HL-60 (cell line): ENCODE measurements around the gene DNAH14.

Experiments used
- DNase-seq, 2 experiments: peaks; one replicate each; pipeline ENCODE4 v3.0.0-alpha.2; 2010 to 2020; ENCODE audit warnings: low read depth in 1 of 2, low spot score in 1 of 2
- H3K27ac ChIP-seq: fragments of 250-450 bp; sonication (Bioruptor Pico); replicated peaks from 2 replicates; pipeline ENCODE4 v1.5.1; 2020; ENCODE audit warnings: mild to moderate bottlenecking, moderate library complexity
- H3K27me3 ChIP-seq: fragments of 250-450 bp; sonication (Bioruptor Pico); 2 replicates; pipeline ENCODE4 v1.5.1; 2021; ENCODE audit warnings: mild to moderate bottlenecking, moderate library complexity; ENCODE audit not compliant: insufficient read depth, poor library complexity, severe bottlenecking
- H3K4me3 ChIP-seq: replicated peaks from 2 replicates; pipeline ENCODE4 v1.5.1; 2011; ENCODE audit warnings: mild to moderate bottlenecking, control low read depth, low read length; ENCODE audit not compliant: insufficient read depth
- GABPA ChIP-seq: IDR thresholded peaks from 2 replicates; pipeline ENCODE4 v1.6.1; 2012; ENCODE audit warnings: low read depth
- POLR2AphosphoS5 ChIP-seq: IDR thresholded peaks from 2 replicates; pipeline ENCODE4 v1.6.1; 2012; ENCODE audit warnings: low read depth
- REST ChIP-seq: IDR thresholded peaks from 2 replicates; pipeline ENCODE4 v1.6.1; 2012; ENCODE audit warnings: low read depth; ENCODE audit not compliant: insufficient replicate concordance
- SPI1 ChIP-seq: IDR thresholded peaks from 2 replicates; pipeline ENCODE4 v1.6.1; 2012; ENCODE audit warnings: low read depth, mild to moderate bottlenecking, borderline replicate concordance
- TF ChIP-seq, protein P1 (sequence below): IDR thresholded peaks from one replicate; pipeline ENCODE4 v1.5.1; 2011; ENCODE audit warnings: low read length, control low read depth, inconsistent platforms; ENCODE audit not compliant: insufficient read depth

Gene DNAH14

DNA sequence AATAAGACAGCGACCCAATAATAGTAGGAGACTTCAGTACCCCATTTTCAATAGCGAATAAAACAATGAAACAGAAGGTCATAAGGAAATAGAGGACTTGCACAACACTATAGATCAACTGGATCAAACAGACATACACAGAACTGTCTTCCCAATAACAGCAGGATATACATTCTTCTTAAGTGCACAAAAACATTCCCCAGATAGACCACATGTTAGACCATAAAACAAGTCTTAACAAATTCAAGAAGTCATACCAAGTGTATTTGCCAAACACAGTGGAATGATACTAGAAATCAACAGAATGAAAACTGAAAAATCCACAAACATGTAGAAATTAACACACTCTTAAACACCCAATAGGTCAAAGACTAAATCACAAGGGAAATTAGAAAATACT lies 420.4 kb downstream of the DNAH14 start:
- TF ChIP-seq, protein P1, sequence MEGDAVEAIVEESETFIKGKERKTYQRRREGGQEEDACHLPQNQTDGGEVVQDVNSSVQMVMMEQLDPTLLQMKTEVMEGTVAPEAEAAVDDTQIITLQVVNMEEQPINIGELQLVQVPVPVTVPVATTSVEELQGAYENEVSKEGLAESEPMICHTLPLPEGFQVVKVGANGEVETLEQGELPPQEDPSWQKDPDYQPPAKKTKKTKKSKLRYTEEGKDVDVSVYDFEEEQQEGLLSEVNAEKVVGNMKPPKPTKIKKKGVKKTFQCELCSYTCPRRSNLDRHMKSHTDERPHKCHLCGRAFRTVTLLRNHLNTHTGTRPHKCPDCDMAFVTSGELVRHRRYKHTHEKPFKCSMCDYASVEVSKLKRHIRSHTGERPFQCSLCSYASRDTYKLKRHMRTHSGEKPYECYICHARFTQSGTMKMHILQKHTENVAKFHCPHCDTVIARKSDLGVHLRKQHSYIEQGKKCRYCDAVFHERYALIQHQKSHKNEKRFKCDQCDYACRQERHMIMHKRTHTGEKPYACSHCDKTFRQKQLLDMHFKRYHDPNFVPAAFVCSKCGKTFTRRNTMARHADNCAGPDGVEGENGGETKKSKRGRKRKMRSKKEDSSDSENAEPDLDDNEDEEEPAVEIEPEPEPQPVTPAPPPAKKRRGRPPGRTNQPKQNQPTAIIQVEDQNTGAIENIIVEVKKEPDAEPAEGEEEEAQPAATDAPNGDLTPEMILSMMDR, result no peak
- TF ChIP-seq SPI1 (no peak), GABPA (no peak), REST (no peak), POLR2AphosphoS5 (no peak)
- Histone ChIP-seq H3K4me3 (no peak overlapping the region), H3K27me3 (no peaks in the 10 kb centered on the region), H3K27ac (no peak overlapping the region)
- no peak for DNase-seq

DNA sequence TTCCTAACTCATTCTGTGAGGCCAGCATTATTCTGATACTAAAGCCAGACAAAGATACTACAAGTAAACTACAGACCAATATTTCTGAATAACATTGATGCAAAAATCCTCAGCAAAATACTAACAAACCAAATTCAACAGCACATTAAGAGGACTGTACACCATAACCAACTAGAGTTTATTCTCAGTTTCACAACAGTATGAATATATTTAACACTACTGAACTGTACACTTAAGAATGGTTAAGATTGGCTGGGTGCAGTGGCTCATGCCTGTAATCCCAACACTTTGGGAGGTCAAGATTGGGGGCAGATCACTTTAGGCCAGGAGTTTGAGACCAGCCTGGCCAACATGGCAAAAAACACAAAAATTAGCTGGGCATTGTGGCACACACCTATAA lies 421.4 kb downstream of the DNAH14 start:
- Histone ChIP-seq H3K4me3 (no peak overlapping the region), H3K27me3 (no peaks in the 10 kb centered on the region), H3K27ac (no peak overlapping the region)
- no peak for DNase-seq
- no peak for TF ChIP-seq REST
- no peak for TF ChIP-seq SPI1
- TF ChIP-seq GABPA, result no peak
- no peak for TF ChIP-seq POLR2AphosphoS5
- TF ChIP-seq, protein P1, result no peak

DNA sequence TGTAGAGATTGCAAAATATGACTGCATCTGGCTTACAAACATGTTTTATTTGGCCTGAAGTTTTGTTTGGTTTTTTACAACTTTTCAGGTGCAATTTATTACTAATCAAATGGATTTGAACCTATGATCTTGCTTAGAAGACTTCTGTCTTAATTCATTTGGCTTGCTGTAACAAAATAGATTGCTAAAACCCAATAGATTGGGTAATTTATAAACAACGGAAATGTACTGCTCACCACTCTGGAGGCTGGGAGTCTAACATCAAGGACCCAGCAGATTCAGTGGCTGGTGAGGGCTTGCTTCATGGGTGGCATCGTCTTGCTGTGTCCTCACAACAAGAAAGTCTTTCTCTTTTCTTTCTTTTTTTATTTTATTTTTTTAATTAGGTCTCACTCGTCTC lies 425.4 kb downstream of the DNAH14 start:
- TF ChIP-seq REST, result no peak
- no peak for TF ChIP-seq POLR2AphosphoS5
- no peak for TF ChIP-seq GABPA
- TF ChIP-seq, protein P1, result no peak
- TF ChIP-seq SPI1, result no peak
- peak; percentile 33 to 56 for DNase-seq
- H3K27ac ChIP-seq, result no peak overlapping the region
- no peak overlapping the region for H3K4me3 ChIP-seq
- no peaks in the 10 kb centered on the region for H3K27me3 ChIP-seq
